Upper lobe of left lung (tissue), 6 donors: ENCODE measurements around the gene NDUFA13. TPM values are rescaled to one million over a fixed set of nuclear protein-coding genes. Genes with fewer than 3 reads are reported as not detected.

Experiments used
- ATAC-seq, 2 donors: fragments of 200-7000 bp; cut with Tn5 transposase; one replicate each; pipeline ENCODE4 v1.9.1; 2022; ENCODE audit warnings: mild to moderate bottlenecking in 2 of 2, moderate library complexity in 2 of 2; ENCODE audit not compliant: low FRiP score in 2 of 2
- DNase-seq, 2 donors: peaks; one replicate each; pipeline ENCODE4 v3.0.0-alpha.2; 2019 to 2020
- H3K27ac ChIP-seq, 4 donors: fragments of 200-600 bp; sonication (generic); one replicate each; pipeline ENCODE4 v1.5.1; 2016 to 2019
- H3K27me3 ChIP-seq, 4 donors: fragments of 200-600 bp; sonication (generic); one replicate each; pipeline ENCODE4 v1.5.1; 2017 to 2019
- H3K36me3 ChIP-seq, 4 donors: fragments of 200-600 bp; sonication (generic); one replicate each; pipeline ENCODE4 v1.5.1; 2016 to 2019
- H3K4me1 ChIP-seq, 4 donors: fragments of 200-600 bp; sonication (generic); one replicate each; pipeline ENCODE4 v1.5.1; 2018 to 2019
- H3K4me3 ChIP-seq, 4 donors: fragments of 200-600 bp; sonication (generic); one replicate each; pipeline ENCODE4 v1.5.1; 2017 to 2019; ENCODE audit warnings: mild to moderate bottlenecking in 2 of 4, moderate library complexity in 1 of 4
- H3K9me3 ChIP-seq, 4 donors: fragments of 200-600 bp; sonication (generic); one replicate each; pipeline ENCODE4 v1.5.1; 2018 to 2019
- CTCF ChIP-seq, 6 experiments: fragments of 450-650 bp in 4 of 6; fragments of 200-600 bp in 2 of 6; sonication (generic) in 2 of 6; IDR thresholded peaks; one replicate each; pipeline ENCODE4 v1.5.1; 2016 to 2019; ENCODE audit warnings: antibody characterized with exemption in 6 of 6
- EP300 ChIP-seq, 4 donors: sonication (generic); formaldehyde crosslinking; IDR thresholded peaks; one replicate each; pipeline ENCODE4 v1.5.1; 2017; ENCODE audit warnings: antibody characterized with exemption in 4 of 4, control low read depth in 2 of 4
- POLR2A ChIP-seq, 4 donors: fragments of 450-650 bp; IDR thresholded peaks; one replicate each; pipeline ENCODE4 v1.5.1; 2016 to 2017; ENCODE audit warnings: antibody characterized with exemption in 4 of 4, mild to moderate bottlenecking in 2 of 4
- POLR2AphosphoS5 ChIP-seq, 2 donors: sonication (generic); formaldehyde crosslinking; IDR thresholded peaks; one replicate each; pipeline ENCODE4 v1.5.1; 2017; ENCODE audit warnings: antibody characterized with exemption in 2 of 2
- WGBS, 2 donors: methylation state at CpG; one replicate each; pipeline ENCODE4 v1.1.5; 2017 to 2018; 5-methylcytosine and 5-hydroxymethylcytosine counted together
- total RNA-seq, 6 donors: library from RNA; depleted of rRNA in 4 of 6; stranded (reverse); fragments of >200 nt in 4 of 6; gene quantifications; one replicate each; pipeline versions ENCODE4 v1.1.0 to v1.2.1, GENCODE V29; 2016 to 2021
- donor health status: DM: no; HTN: no; CAD: no; lungs with moderate emphysema.
- donor health status: DM: no; HTN: yes; CAD: no; lungs with severe emphysema.

Gene NDUFA13
- total RNA-seq, 6 donors from 2014 or later, result 24.3 to 305 (median 112) TPM

DNA sequence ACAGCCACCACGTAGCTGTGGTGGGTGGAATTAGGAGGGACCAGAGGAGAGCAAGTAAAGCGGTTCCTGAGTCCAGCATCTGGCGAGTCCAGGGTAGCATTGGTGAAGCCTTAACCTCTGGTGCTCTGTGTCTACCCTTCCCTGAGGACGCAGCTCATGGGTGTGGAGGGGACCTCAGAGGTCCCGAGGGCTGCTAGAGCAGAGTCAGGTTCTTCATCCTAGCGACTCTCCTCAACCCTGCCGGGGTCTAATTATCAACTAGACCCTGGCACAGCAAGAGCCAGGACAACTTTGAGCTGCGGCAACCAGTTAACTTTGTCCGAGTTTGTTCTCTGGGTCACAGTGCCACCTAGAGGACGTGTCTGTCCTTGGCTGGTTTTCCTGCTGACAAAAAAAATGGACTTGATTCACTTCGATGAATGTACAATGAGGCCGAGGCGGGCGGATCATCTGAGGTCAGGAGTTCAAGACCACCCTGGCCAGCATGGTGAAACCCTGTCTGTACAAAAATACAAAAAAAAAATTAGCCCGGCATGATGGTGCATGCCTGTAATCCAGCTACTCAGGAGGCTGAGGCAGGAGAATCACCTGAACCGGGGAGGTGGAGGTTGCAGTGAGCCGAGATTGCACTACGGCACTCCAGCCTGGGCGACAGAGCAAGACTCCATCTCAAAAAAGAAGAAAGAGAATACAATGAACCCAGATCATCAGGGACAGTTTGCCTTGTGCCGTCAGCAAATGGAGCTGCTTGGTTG lies 25.6 kb upstream of the NDUFA13 start:
- 33 to 35% methylated on average over 20 of the region's 20 CpGs for WGBS, 2 donors
- no peaks in the 10 kb centered on the region for H3K9me3 ChIP-seq
- no peaks in the 10 kb centered on the region for H3K27me3 ChIP-seq
- peak; percentile 58 to 86 (median 83) for TF ChIP-seq CTCF (IDR thresholded peaks at IDR 0.05)
- no peak for TF ChIP-seq POLR2A (IDR thresholded peaks at IDR 0.05)
- TF ChIP-seq POLR2AphosphoS5 (IDR thresholded peaks at IDR 0.05), result no peak
- no peak for TF ChIP-seq EP300 (IDR thresholded peaks at IDR 0.05)
- ATAC-seq (peak; percentile 72 to 80), DNase-seq (peak in 1 of 2 donors; percentile 72)
- H3K4me1 ChIP-seq, result peaks cover 39 to 53% (median 45%) of the 10 kb centered on the region in 4 donors
- peaks cover 0 to 46% (median 31%) of the 10 kb centered on the region in 4 donors for H3K36me3 ChIP-seq
- no peak overlapping the region for H3K4me3 ChIP-seq
- peak overlapping the region; percentile 68 to 83 (median 79) for H3K27ac ChIP-seq

DNA sequence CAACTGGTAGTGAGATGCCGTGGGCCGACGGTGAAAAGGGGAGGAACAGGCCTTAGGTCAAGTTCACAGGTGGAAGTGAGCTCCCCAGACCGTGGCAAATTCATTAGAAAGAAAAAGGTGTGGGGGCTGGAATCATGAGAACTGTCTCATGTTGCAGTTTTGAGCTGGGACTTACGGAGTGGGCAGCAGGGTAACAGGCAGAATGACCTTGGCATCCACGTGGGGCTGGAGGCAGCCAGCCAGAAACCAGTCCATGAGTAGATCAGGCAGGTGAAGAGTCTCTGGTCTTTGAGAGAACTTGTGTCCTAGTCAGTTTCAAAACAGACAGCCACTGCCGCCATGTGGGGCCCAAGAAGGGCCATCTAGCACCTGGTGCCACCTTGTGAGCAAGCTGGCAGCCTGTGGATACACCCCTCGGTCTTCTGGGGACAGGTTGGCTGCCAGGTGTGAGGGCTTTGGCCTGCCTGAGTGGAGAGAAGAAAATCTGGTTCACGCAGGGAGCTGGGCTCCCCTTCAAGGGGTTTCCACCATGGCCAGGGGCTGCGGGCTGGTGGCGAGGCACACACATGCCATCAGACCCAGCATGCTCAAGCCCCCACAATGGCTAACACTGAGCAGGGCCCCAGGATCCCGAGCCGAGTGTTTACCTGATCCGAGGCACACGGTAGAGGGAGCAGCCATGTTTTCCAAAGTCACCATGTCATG lies 24.6 kb upstream of the NDUFA13 start:
- no peak for TF ChIP-seq EP300 (IDR thresholded peaks at IDR 0.05)
- TF ChIP-seq POLR2A (IDR thresholded peaks at IDR 0.05), result no peak
- no peak for TF ChIP-seq CTCF (IDR thresholded peaks at IDR 0.05)
- TF ChIP-seq POLR2AphosphoS5 (IDR thresholded peaks at IDR 0.05), result no peak
- Histone ChIP-seq H3K27me3 (no peaks in the 10 kb centered on the region), H3K9me3 (no peaks in the 10 kb centered on the region), H3K27ac (no peak overlapping the region), H3K4me1 (peaks cover 39 to 44% (median 42%) of the 10 kb centered on the region in 4 donors), H3K36me3 (peaks cover 10 to 50% (median 40%) of the 10 kb centered on the region in 4 donors), H3K4me3 (no peak overlapping the region)
- 89 to 92% methylated on average over 10 to 15 of the region's 15 CpGs for WGBS, 2 donors
- ATAC-seq (no peak), DNase-seq (peak in 1 of 2 donors; percentile 54)

DNA sequence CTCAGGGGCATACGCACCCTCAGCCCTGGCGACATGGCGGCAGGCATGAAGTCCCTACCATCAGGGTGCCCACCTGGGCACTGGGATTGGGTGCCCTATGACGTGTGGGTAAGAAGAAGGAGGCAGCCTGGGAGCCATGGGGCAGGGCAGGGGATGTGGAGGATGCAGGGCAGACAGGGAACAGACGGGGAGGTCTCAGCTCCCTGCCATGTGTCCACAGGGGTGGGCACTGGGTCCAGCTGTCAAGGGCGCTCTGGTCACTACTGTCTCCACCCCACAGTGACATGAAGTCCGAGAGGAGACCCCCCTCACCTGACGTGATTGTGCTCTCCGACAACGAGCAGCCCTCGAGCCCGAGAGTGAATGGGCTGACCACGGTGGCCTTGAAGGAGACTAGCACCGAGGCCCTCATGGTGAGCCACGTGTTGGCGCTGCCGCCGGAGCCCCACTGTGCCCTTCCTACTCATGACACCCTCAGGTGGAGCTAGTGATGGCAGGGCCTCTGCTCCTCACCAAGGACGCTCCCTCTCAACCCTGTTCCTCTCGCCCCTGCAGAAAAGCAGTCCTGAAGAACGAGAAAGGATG lies 23.9 kb upstream of the NDUFA13 start:
- H3K36me3 ChIP-seq, result peaks cover 11 to 53% (median 44%) of the 10 kb centered on the region in 4 donors
- peaks cover 36 to 37% (median 36%) of the 10 kb centered on the region in 4 donors for H3K4me1 ChIP-seq
- DNase-seq (no peak), ATAC-seq (no peak)
- no peaks in the 10 kb centered on the region for H3K9me3 ChIP-seq
- WGBS, 2 donors, result 88 to 91% methylated on average over 10 to 21 of the region's 21 CpGs
- H3K27ac ChIP-seq, result no peak overlapping the region
- no peaks in the 10 kb centered on the region for H3K27me3 ChIP-seq
- H3K4me3 ChIP-seq, result no peak overlapping the region
- TF ChIP-seq EP300 (IDR thresholded peaks at IDR 0.05), result no peak
- no peak for TF ChIP-seq CTCF (IDR thresholded peaks at IDR 0.05)
- TF ChIP-seq POLR2A (IDR thresholded peaks at IDR 0.05), result no peak
- no peak for TF ChIP-seq POLR2AphosphoS5 (IDR thresholded peaks at IDR 0.05)

DNA sequence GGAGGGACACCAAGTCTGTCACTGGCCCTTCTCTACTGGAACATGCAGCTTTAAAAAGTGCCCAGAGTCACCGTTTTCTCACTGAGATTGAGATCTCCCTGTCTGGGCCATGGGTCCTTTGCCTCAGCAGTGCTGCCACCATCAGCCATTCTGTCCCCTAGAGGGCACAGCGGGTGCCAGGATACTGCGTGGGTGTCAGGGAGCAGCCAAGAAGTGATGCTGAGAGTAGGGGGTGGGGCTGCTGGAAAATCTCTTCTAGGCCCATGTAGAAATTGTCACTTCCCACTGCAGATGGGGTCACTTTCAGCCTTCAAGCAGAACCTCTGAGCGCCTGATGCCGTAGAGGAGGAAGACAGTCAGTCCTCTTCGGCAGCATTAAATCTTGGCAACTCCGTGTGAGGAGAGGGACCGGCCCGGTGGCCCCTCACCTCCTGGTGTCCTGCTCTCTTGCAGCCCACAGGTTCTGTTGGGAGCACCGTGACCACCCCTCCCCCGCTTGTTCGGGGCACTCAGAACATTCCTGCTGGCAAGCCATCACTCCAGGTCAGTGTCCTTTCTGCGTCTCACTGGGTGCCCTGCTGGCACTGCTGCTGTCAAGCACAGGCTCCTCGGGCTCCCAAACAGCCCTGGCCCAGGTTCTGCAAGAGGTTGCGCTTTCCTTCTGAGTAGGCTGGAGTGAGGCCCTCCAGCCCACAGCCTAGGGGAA lies 22.0 kb upstream of the NDUFA13 start:
- DNase-seq, result no peak
- 70 to 94% methylated on average over 5 to 15 of the region's 15 CpGs for WGBS, 2 donors
- Histone ChIP-seq H3K4me3 (no peak overlapping the region), H3K4me1 (peaks cover 17 to 19% (median 18%) of the 10 kb centered on the region in 4 donors), H3K36me3 (peaks cover 17 to 72% (median 63%) of the 10 kb centered on the region in 4 donors), H3K9me3 (no peaks in the 10 kb centered on the region), H3K27ac (no peak overlapping the region), H3K27me3 (no peaks in the 10 kb centered on the region)
- ATAC-seq, result no peak
- TF ChIP-seq EP300 (IDR thresholded peaks at IDR 0.05) (no peak), CTCF (IDR thresholded peaks at IDR 0.05) (no peak), POLR2AphosphoS5 (IDR thresholded peaks at IDR 0.05) (no peak), POLR2A (IDR thresholded peaks at IDR 0.05) (no peak)
